ENCODE data around the gene LVRN. TPM values are rescaled to one million over a fixed set of nuclear protein-coding genes. Genes with fewer than 3 reads are reported as not detected.

The LVRN gene
- total RNA-seq, 1 experiment from 2014 or later, result not detected

GRCh38 chr5:116038817-116039216, 76.5 kb downstream of the LVRN start:
- Histone ChIP-seq H3F3A (ENCODE audit: low read length, unreplicated experiment) (no peaks in the 10 kb centered on the region), H4K20me1 (ENCODE audit: low read length) (no peaks in the 10 kb centered on the region), H3K9me2 (replicated peaks; ENCODE audit: low read length) (no peaks in the 10 kb centered on the region), H3K27me3 (ENCODE audit: low read length) (no peaks in the 10 kb centered on the region), H3K9ac (ENCODE audit: low read length) (no peak overlapping the region), H3K79me2 (ENCODE audit: low read length) (no peaks in the 10 kb centered on the region), H2AFZ (ENCODE audit: low read length) (no peak overlapping the region), H3K9me3 (ENCODE audit: low read length) (no peaks in the 10 kb centered on the region), H3K4me3 (ENCODE audit: low read length) (no peak overlapping the region), H3K4me2 (ENCODE audit: low read length) (no peak overlapping the region), H3K27ac (ENCODE audit: low read length) (no peak overlapping the region), H3K36me3 (ENCODE audit: low read depth, low read length) (no peaks in the 10 kb centered on the region), H3K4me1 (ENCODE audit: insufficient read depth, low read length) (peaks cover 23% of the 10 kb centered on the region)
- ChIA-PET CTCF (no interaction called here), POLR2A (ENCODE audit: unreplicated experiment) (no interaction called here)
- BruUV-seq (replicated peaks), result no TSS peak
- TF ChIP-seq EZH2phosphoT487 (IDR thresholded peaks at IDR 0.05; ENCODE audit: borderline replicate concordance, low read length) (no peak), EZH2 (IDR thresholded peaks at IDR 0.05; ENCODE audit: low read length, unreplicated experiment) (no peak), CTCF (conservative IDR thresholded peaks at IDR 0.05; ENCODE audit: low read depth, low read length) (no peak)
- DNase-seq, result no peak
- intact Hi-C loops (cut with micrococcal nuclease), result no loop called here
- no peak for ATAC-seq

- TF ChIP-seq EZH2 (IDR thresholded peaks at IDR 0.05; ENCODE audit: low read length, unreplicated experiment), result no peak
- no peak for TF ChIP-seq EZH2phosphoT487 (IDR thresholded peaks at IDR 0.05; ENCODE audit: borderline replicate concordance, low read length)
- no peak for TF ChIP-seq CTCF (conservative IDR thresholded peaks at IDR 0.05; ENCODE audit: low read depth, low read length)
- H3K4me1 ChIP-seq (ENCODE audit: insufficient read depth, low read length), result peaks cover 24% of the 10 kb centered on the region
- no peaks in the 10 kb centered on the region for H3F3A ChIP-seq (ENCODE audit: low read length, unreplicated experiment)
- no peaks in the 10 kb centered on the region for H3K79me2 ChIP-seq (ENCODE audit: low read length)
- H4K20me1 ChIP-seq (ENCODE audit: low read length), result no peaks in the 10 kb centered on the region
- no peak overlapping the region for H3K4me3 ChIP-seq (ENCODE audit: low read length)
- H3K9me2 ChIP-seq (replicated peaks; ENCODE audit: low read length), result no peaks in the 10 kb centered on the region
- intact Hi-C loops (cut with micrococcal nuclease), result no loop called here
- H2AFZ ChIP-seq (ENCODE audit: low read length), result no peak overlapping the region
- no peaks in the 10 kb centered on the region for H3K36me3 ChIP-seq (ENCODE audit: low read depth, low read length)
- BruUV-seq (replicated peaks), result no TSS peak
- ChIA-PET POLR2A (ENCODE audit: unreplicated experiment) (interaction anchor here (0.6 kb wide), 1 partner anchor 177 kb away, joined by 4 read pairs; no protein-coding TSS in a partner anchor), CTCF (no interaction called here)
- ATAC-seq, result no peak
- no peaks in the 10 kb centered on the region for H3K27me3 ChIP-seq (ENCODE audit: low read length)
- no peak for DNase-seq
- H3K9ac ChIP-seq (ENCODE audit: low read length), result no peak overlapping the region
- H3K27ac ChIP-seq (ENCODE audit: low read length), result no peak overlapping the region
- no peak overlapping the region for H3K4me2 ChIP-seq (ENCODE audit: low read length)
- H3K9me3 ChIP-seq (ENCODE audit: low read length), result no peaks in the 10 kb centered on the region
These were observed 80.1 kb downstream of the LVRN start for GRCh38 chr5:116042375-116042774.

GRCh38 chr5:116044073-116044472, 81.8 kb downstream of the LVRN start:
- no TSS peak for BruUV-seq (replicated peaks)
- Histone ChIP-seq H3K36me3 (ENCODE audit: low read depth, low read length) (no peaks in the 10 kb centered on the region), H3F3A (ENCODE audit: low read length, unreplicated experiment) (no peaks in the 10 kb centered on the region), H3K4me2 (ENCODE audit: low read length) (no peak overlapping the region), H3K27ac (ENCODE audit: low read length) (no peak overlapping the region), H3K79me2 (ENCODE audit: low read length) (no peaks in the 10 kb centered on the region), H3K27me3 (ENCODE audit: low read length) (no peaks in the 10 kb centered on the region), H3K9me2 (replicated peaks; ENCODE audit: low read length) (no peaks in the 10 kb centered on the region), H4K20me1 (ENCODE audit: low read length) (no peaks in the 10 kb centered on the region), H3K9ac (ENCODE audit: low read length) (no peak overlapping the region), H3K4me3 (ENCODE audit: low read length) (no peak overlapping the region), H3K9me3 (ENCODE audit: low read length) (no peaks in the 10 kb centered on the region), H2AFZ (ENCODE audit: low read length) (no peak overlapping the region), H3K4me1 (ENCODE audit: insufficient read depth, low read length) (peaks cover 17% of the 10 kb centered on the region)
- TF ChIP-seq EZH2 (IDR thresholded peaks at IDR 0.05; ENCODE audit: low read length, unreplicated experiment) (no peak), EZH2phosphoT487 (IDR thresholded peaks at IDR 0.05; ENCODE audit: borderline replicate concordance, low read length) (no peak), CTCF (conservative IDR thresholded peaks at IDR 0.05; ENCODE audit: low read depth, low read length) (no peak)
- CTCF ChIA-PET, result no interaction called here
- intact Hi-C loops (cut with micrococcal nuclease), result no loop called here
- ATAC-seq, result no peak
- no peak for DNase-seq
- POLR2A ChIA-PET (ENCODE audit: unreplicated experiment), result interaction anchor here (0.5 kb wide), 1 partner anchor 308 kb away, joined by 3 read pairs; no protein-coding TSS in a partner anchor
